Stimulated activated CD4-positive, alpha-beta T cell treated with anti-CD3 and anti-CD28 coated beads, Interleukin-2, amount 100 ng/mL, for 4 hours (primary cell): ENCODE data around the gene ROMO1.
"Not testable (repeated sequence)": the region's sequence is repeated elsewhere in the genome, so short reads cannot be mapped to it uniquely, and the experiment has no call there.

Experiments
- DNase-seq: peaks from one replicate; pipeline ENCODE4 v3.0.0-alpha.2; 2020; ENCODE audit warnings: low read depth

ROMO1 gene

GRCh38 chr20:35710884-35711587, 11.8 kb downstream of the ROMO1 start:
- DNase-seq, result no peak

GRCh38 chr20:35711588-35712209, 12.5 kb downstream of the ROMO1 start:
- DNase-seq, result no peak

- not testable (repeated sequence) for DNase-seq
Observed at GRCh38 chr20:35713120-35713519, 13.9 kb downstream of the ROMO1 start.

- DNase-seq, result no peak
Observed at GRCh38 chr20:35714127-35714526, 14.9 kb downstream of the ROMO1 start.

GRCh38 chr20:35715652-35716051, 16.4 kb downstream of the ROMO1 start:
- no peak for DNase-seq

GRCh38 chr20:35716330-35716729, 17.1 kb downstream of the ROMO1 start:
- no peak for DNase-seq

GRCh38 chr20:35718321-35718720, 19.1 kb downstream of the ROMO1 start:
- DNase-seq, result not testable (repeated sequence)

GRCh38 chr20:35718972-35719635, 19.9 kb downstream of the ROMO1 start:
- no peak for DNase-seq

- DNase-seq, result no peak
Observed at GRCh38 chr20:35719717-35720116, 20.5 kb downstream of the ROMO1 start.

GRCh38 chr20:35720165-35721123, 21.2 kb downstream of the ROMO1 start:
- no peak for DNase-seq

- no peak for DNase-seq
Observed at GRCh38 chr20:35721219-35721618, 22.0 kb downstream of the ROMO1 start.

GRCh38 chr20:35721621-35722020, 22.4 kb downstream of the ROMO1 start:
- no peak for DNase-seq

GRCh38 chr20:35723275-35723639, 24.1 kb downstream of the ROMO1 start:
- DNase-seq, result not testable (repeated sequence)

- DNase-seq, result not testable (repeated sequence)
Observed at GRCh38 chr20:35723652-35724320, 24.6 kb downstream of the ROMO1 start.

- DNase-seq, result no peak
Observed at GRCh38 chr20:35724321-35725230, 25.4 kb downstream of the ROMO1 start.

- DNase-seq, result no peak
Observed at GRCh38 chr20:35726842-35727711, 27.9 kb downstream of the ROMO1 start.

GRCh38 chr20:35729283-35729807, 30.1 kb downstream of the ROMO1 start:
- DNase-seq, result no peak

GRCh38 chr20:35729836-35730582, 30.8 kb downstream of the ROMO1 start:
- DNase-seq, result no peak
